Neuron (in vitro differentiated cells): ENCODE data around the gene RGS17.
"Not testable (repeated sequence)": the region's sequence is repeated elsewhere in the genome, so short reads cannot be mapped to it uniquely, and the experiment has no call there.

Source experiments
- H2AFZ ChIP-seq: one replicate; pipeline ENCODE4 v1.6.1; 2013; ENCODE audit warnings: low read depth, mild to moderate bottlenecking, inconsistent platforms, low read length, moderate library complexity
- H3K27me3 ChIP-seq: one replicate; pipeline ENCODE4 v1.6.1; 2013; ENCODE audit warnings: low read length; ENCODE audit not compliant: insufficient read depth
- H3K36me3 ChIP-seq: one replicate; pipeline ENCODE4 v1.6.1; 2013; ENCODE audit warnings: low read length; ENCODE audit not compliant: insufficient read depth
- H3K4me1 ChIP-seq: one replicate; pipeline ENCODE4 v1.6.1; 2013; ENCODE audit warnings: low read length; ENCODE audit not compliant: insufficient read depth
- H3K4me3 ChIP-seq: 2 replicates; pipeline ENCODE4 v1.5.1; 2013; ENCODE audit warnings: mild to moderate bottlenecking, low read length, moderate library complexity
- H3K9me3 ChIP-seq: one replicate; pipeline ENCODE4 v1.6.1; 2013; ENCODE audit warnings: low read length

Gene RGS17

DNA sequence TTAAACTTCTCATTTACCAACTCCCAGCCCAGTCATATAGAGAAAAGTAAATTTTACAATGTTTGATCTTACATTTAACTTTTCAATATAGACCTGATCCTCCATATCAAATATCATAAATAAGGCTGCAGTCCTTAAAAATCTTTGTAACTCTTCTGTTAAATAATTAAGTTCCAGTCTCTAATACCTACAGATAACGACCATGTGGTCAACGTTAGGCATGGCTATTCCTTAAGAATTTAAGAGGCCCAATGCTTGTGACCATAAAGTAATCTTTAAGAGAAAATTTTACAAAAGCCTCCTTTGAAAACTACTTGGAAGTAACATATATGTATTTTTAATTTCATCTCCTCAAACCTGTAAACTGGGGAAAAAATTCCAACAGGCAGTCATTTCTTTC, 149.9 kb downstream of the RGS17 start:
- peaks cover 55% of the 10 kb centered on the region for H3K4me1 ChIP-seq

GRCh38 chr6:152980656-152981055, 150.4 kb downstream of the RGS17 start:
- H3K9me3 ChIP-seq, result no peaks in the 10 kb centered on the region
- no peaks in the 10 kb centered on the region for H3K27me3 ChIP-seq
- peaks cover 55% of the 10 kb centered on the region for H3K4me1 ChIP-seq
- H2AFZ ChIP-seq, result no peak overlapping the region
- H3K4me3 ChIP-seq, result peak overlapping the region; percentile 84
- H3K36me3 ChIP-seq, result peaks cover 25% of the 10 kb centered on the region

More for the DNA sequence above, 149.9 kb downstream of the RGS17 start:
- Histone ChIP-seq H2AFZ (no peak overlapping the region), H3K36me3 (peaks cover 27% of the 10 kb centered on the region), H3K27me3 (no peaks in the 10 kb centered on the region), H3K9me3 (no peaks in the 10 kb centered on the region), H3K4me3 (peak overlapping the region; percentile 84)

DNA sequence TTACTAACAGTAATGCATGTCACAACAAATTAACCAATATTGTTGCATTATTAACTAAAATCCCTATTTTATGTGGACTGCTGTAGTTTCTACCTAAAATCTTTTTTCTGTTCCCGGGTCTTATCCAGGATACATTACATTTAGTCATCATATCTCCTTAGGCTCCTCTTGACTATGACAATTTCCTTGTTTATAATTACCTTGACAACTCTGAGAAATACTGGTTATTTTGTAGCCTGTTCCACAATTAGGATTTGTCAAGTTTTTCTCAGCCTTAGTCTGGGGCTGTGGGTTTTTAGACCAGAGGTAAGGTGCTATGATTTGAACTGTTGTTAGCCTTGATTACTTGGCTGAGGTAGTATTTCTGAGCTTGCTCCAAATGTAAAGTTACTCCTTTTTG, 152.0 kb downstream of the RGS17 start:
- Histone ChIP-seq H3K4me1 (peaks cover 46% of the 10 kb centered on the region), H3K9me3 (no peaks in the 10 kb centered on the region), H3K4me3 (no peak overlapping the region), H2AFZ (no peak overlapping the region), H3K27me3 (no peaks in the 10 kb centered on the region), H3K36me3 (peaks cover 40% of the 10 kb centered on the region)

DNA sequence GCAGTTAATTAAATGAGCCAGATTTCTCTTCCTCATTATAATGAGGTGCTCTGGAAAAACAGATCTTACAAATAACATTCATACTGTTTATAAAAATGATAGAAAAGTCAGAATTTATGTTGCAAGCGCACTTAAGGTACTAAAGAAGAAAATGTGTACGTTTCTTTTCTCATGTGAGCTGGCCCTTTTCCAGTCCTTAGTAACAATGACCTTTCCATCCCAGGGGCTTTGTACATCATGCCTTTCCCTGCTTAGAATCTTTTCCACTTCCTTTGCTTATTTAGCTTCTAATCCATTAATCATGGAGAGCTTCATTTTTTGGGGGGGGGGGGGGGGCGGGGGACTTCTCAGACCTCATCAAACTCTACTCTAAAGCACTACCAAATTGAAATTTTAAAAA, 153.0 kb downstream of the RGS17 start:
- peaks cover 46% of the 10 kb centered on the region for H3K4me1 ChIP-seq
- H3K36me3 ChIP-seq, result peaks cover 51% of the 10 kb centered on the region
- no peak overlapping the region for H3K4me3 ChIP-seq
- H2AFZ ChIP-seq, result no peak overlapping the region
- H3K9me3 ChIP-seq, result no peaks in the 10 kb centered on the region
- no peaks in the 10 kb centered on the region for H3K27me3 ChIP-seq

GRCh38 chr6:152977556-152977955, 153.5 kb downstream of the RGS17 start:
- Histone ChIP-seq H3K4me3 (no peak overlapping the region), H3K36me3 (peaks cover 56% of the 10 kb centered on the region), H3K9me3 (no peaks in the 10 kb centered on the region), H3K4me1 (peaks cover 46% of the 10 kb centered on the region), H2AFZ (no peak overlapping the region), H3K27me3 (no peaks in the 10 kb centered on the region)

GRCh38 chr6:152976749-152977148, 154.3 kb downstream of the RGS17 start:
- Histone ChIP-seq H3K4me3 (no peak overlapping the region), H3K27me3 (no peaks in the 10 kb centered on the region)

GRCh38 chr6:152975204-152975915, 155.7 kb downstream of the RGS17 start:
- Histone ChIP-seq H3K27me3 (no peaks in the 10 kb centered on the region), H2AFZ (no peak overlapping the region), H3K4me3 (no peak overlapping the region), H3K36me3 (peaks cover 76% of the 10 kb centered on the region), H3K4me1 (peaks cover 31% of the 10 kb centered on the region), H3K9me3 (no peaks in the 10 kb centered on the region)

More at GRCh38 chr6:152976749-152977148, 154.3 kb downstream of the RGS17 start:
- Histone ChIP-seq H2AFZ (no peak overlapping the region), H3K4me1 (peaks cover 42% of the 10 kb centered on the region), H3K9me3 (no peaks in the 10 kb centered on the region), H3K36me3 (peaks cover 64% of the 10 kb centered on the region)

GRCh38 chr6:152973916-152974315, 157.2 kb downstream of the RGS17 start:
- Histone ChIP-seq H3K36me3 (peaks cover 77% of the 10 kb centered on the region), H3K4me1 (peaks cover 20% of the 10 kb centered on the region), H3K27me3 (no peaks in the 10 kb centered on the region), H3K9me3 (no peaks in the 10 kb centered on the region), H2AFZ (no peak overlapping the region), H3K4me3 (no peak overlapping the region)

DNA sequence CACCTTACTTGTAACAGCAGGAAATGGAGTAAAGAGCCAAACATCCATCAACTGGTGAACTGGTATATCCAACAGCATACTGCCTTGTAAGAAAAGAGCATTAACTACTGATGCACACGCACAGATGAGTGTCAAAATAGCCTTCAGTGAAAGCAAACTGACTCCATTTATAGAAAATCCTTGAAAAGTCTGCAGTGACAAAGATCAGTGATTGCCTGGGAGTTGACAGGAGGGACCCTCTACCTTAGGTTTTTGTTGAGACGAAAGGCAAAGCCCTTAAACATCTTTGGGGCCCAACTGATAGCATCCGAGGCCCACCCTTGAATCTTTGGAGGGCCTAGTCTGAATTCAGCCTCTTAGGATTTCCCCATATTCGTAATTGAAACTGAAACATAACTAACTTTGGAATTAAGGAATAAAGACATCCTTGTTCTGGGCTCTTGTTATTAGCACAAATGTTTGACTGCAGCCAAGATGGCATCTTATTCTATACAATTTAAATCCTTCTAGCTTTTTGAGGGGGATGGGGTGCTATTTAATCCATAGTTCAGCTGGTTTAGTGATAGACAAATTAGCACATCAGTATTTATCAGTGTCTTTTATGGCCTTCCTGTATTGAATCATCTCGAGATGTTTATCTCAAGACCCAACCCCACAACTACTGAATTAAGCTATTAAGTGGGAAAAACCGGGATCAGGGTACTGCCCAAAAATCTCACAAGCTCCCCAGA, 161.2 kb downstream of the RGS17 start:
- H3K4me1 ChIP-seq, result no peaks in the 10 kb centered on the region
- H3K9me3 ChIP-seq, result no peaks in the 10 kb centered on the region
- H2AFZ ChIP-seq, result no peak overlapping the region
- no peaks in the 10 kb centered on the region for H3K27me3 ChIP-seq
- no peak overlapping the region for H3K4me3 ChIP-seq
- peaks cover 49% of the 10 kb centered on the region for H3K36me3 ChIP-seq

DNA sequence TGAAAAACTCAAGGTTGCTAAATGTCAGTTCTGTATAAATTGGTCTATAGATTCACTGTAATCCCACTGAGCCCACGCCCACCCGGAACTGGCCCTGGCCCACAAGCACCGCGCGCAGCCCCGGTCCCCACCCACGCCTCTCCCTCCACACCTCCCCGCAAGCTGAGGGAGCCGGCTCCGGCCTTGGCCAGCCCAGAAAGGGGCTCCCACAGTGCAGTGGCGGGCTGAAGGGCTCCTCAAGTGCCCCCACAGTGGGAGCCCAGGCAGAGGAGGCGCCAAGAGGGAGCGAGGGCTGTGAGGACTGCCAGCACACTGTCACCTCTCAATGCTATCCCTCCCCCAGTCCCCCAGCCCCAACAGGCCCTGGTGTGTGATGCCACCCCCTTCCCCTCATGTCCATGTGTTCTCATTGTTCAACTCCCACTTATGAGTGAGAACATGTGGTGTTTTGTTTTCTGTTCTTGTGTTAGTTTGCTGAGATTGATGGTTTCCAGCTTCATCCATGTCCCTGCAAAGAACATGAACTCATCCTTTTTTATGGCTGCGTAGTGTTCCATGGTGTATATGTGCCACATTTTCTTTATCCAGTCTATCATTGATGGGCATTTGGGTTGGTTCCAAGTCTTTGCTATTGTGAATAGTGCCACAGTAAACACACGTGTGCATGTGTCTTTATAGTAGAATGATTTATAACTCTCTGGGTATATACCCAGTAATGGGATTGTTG, 164.8 kb downstream of the RGS17 start:
- not testable (repeated sequence) for H3K4me1 ChIP-seq, H2AFZ ChIP-seq, H3K4me3 ChIP-seq, H3K9me3 ChIP-seq, H3K27me3 ChIP-seq
- H3K36me3 ChIP-seq, result peaks cover 14% of the 10 kb centered on the region

DNA sequence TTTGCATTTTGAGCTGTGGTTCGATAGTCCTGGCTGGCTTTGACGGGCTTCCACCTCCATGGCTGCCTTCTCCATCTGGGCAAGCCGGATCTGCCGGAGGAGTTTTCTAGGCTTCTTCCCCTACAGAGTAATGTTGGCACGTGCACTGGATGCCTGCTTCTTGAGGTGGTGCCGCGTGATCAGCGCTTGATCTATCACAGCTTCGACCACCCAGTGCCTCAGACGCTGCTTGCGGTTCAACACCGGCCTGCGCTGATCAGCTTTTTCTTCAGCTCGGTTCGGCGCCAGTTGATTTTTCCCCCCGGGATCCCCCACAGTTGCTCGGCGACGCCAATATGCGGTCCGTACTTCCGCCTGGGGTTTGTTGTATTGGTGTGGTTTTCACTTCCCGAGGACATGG, 171.7 kb downstream of the RGS17 start:
- H3K36me3 ChIP-seq, result no peaks in the 10 kb centered on the region
- no peaks in the 10 kb centered on the region for H3K4me1 ChIP-seq
- H3K4me3 ChIP-seq, result no peak overlapping the region
- no peaks in the 10 kb centered on the region for H3K9me3 ChIP-seq
- no peaks in the 10 kb centered on the region for H3K27me3 ChIP-seq
- H2AFZ ChIP-seq, result no peak overlapping the region

DNA sequence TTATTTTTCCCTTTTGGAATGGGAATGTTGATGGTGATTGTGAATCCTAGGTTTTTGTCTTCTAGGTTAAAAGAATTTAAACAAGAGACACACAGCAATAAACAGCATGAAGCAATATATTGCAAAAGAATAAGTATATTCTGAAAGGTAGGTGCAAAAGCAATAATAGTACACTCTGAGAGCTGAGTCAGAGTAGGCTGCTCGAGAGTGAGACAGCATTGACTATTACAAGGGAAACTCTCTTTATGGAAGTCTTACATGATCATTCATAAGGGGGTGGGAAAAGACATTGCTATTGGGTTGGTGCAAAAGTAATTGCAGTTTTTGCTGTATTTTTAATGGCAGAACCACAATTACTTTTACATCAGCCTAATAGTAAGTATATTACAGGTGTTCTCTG, 173.3 kb downstream of the RGS17 start:
- Histone ChIP-seq H3K4me3 (no peak overlapping the region), H2AFZ (no peak overlapping the region), H3K36me3 (no peaks in the 10 kb centered on the region), H3K9me3 (no peaks in the 10 kb centered on the region), H3K27me3 (no peaks in the 10 kb centered on the region), H3K4me1 (no peaks in the 10 kb centered on the region)
